GM18858 (cell line): ENCODE data around the gene ARF1.

Experiments
- ATAC-seq: cut with Tn5 transposase; IDR thresholded peaks from one replicate; pipeline ENCODE4 v1.9.1; 2021; ENCODE audit not compliant: unreplicated experiment

Gene ARF1

GRCh38 chr1:228048659-228049298 is 33.7 kb upstream of the ARF1 start:
- no peak for ATAC-seq

DNA sequence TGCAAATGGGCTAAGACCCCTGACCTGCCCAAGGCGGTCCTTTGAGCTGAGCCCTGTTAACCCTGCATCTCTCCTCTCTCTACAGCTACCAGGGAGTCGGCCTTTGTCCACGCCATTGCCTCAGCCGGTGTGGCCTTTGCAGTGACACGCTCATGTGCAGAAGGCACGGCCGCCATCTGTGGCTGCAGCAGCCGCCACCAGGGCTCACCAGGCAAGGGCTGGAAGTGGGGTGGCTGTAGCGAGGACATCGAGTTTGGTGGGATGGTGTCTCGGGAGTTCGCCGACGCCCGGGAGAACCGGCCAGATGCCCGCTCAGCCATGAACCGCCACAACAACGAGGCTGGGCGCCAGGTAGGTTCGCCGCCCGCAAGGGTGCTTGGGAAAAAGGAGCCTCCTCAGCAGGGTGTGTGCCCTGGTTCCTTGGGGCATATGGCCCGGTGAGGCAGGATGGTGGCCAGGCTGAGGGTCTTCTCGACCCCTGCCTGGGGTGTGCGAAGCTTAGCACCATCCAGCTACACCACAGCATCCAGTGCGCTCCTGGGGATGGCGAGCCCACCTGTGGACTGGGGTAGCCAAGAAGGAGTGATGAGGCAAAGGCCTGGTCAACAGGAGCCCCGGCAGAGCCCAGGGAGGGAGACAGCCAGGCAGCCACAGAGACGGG is 31.8 kb upstream of the ARF1 start:
- ATAC-seq = no peak

DNA sequence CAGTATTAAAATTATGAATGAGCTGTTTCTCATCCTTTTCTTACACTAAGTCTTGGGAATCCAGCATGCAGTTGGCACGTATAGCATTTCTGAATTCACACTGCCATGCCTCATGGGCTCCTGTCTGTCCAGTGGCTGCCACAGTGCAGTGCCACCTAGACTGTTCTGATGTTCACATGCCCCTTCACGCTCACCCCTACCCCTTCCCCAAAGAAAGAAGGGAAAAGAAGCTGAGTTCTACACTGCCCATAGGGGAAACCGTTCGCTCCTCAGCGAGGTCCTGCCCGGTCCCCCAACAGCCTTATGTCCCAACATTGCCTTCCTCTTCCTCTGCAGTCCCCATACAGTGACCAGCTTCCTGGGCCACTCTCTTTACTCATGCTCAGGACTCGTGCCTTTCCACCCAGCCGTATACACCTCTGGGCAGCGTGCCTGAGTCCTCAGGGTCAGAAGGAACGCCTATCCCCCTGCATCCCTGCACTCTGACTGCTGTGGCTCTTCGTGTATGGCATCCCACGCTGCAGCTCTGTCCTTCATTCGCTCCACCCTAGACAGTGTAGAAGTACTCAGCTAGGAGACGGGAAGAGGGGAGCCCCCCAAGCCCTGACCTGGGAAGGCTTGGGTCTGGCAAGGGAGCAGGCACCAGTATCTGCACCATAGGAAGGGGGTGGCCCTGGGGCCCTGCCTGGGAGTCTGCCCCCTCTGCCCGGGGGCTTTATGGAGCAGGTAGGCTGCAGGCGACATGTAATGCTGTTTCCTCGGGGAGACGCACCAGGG is 24.1 kb upstream of the ARF1 start:
- no peak for ATAC-seq

GRCh38 chr1:228058949-228059633 is 23.4 kb upstream of the ARF1 start:
- no peak for ATAC-seq

GRCh38 chr1:228059634-228060457 is 22.7 kb upstream of the ARF1 start:
- no peak for ATAC-seq

GRCh38 chr1:228060458-228061190 is 21.9 kb upstream of the ARF1 start:
- no peak for ATAC-seq

GRCh38 chr1:228061411-228062084 is 21.0 kb upstream of the ARF1 start:
- ATAC-seq = no peak

GRCh38 chr1:228062085-228062791 is 20.3 kb upstream of the ARF1 start:
- no peak for ATAC-seq

- ATAC-seq = no peak
Observed at GRCh38 chr1:228062812-228063211, 19.7 kb upstream of the ARF1 start.

DNA sequence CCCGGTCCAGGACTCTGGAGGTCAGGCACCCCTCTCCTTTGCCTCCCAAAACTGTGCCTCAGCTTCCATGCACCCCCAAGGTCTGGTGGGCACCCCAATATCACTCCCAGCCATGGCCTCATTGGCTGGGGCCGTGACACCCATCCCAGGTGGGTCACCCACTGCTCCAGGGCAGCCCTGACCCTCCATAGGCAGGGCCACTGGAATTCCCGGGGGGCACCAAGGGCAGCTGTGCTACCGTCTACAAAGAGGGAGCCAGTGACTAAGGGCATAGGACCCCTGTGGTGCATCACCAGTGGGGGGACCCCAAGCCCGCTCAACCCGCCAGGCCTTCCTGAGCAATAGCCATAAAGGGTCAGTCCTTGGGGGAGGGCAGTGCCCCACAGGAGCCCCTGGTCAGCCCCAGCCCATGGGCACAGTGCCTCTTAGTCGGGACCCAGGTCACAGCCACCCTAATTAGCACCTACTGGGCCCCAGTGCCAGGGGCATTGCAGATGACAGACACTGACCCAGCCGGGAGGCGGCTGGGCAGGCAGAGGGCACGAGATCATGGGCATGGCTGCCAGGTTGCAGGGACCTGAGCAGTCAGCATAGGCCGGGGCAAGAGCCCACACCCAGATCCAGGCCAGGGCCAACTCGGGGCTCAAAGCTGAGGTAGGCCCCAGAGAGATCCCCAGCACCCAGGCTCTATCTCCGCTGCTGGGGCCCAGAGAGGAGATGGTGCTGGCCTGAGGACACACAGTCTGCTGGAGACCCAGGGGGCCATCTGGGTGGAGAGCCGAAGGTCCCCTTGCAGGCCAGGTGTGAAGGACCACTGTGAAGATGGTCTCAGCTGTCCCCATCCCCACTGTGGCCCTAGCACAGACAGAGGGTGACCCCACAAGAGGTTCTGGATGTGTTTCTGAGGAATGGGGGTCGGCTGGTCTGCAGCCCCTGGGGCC is 19.0 kb upstream of the ARF1 start:
- no peak for ATAC-seq

GRCh38 chr1:228064296-228064695 is 18.2 kb upstream of the ARF1 start:
- no peak for ATAC-seq

DNA sequence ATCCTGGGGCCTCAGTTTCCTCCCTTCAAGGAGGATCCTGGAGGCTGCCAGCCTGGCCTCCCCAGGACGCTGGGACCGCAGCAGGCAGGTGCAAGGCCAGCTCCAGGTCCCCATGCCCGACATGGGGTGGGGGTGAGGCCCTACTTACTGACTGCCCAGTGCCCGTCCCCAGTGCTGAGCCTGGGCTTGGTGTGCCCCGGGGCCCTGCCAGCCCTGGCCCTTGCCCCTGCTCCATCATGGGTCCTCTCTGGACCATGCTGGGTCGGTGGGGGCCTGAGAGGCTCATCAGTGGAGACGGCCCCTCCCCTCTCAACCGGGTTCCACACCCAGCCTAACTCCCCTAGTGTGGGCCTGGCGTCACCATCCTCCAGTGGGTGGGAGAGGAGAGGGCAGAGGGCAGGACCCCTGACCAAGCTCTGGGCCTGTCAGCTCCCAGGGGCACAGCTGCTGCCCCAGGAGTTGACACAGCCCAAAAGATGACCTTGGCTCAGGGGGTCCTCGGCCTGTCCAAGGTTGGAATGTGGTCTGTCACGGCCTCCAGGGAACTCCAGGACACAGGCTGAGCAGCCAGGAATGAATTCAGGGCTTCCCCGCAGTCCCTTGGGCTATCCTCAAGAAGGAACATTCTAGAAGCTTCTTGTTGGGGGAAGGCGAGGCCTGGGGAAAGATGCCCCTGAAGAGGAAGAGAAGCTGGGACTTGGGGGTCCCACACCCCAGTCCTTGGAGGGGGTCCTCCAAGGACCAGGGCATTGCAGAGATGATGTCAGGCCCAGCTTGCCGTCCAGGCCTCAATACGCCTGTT is 17.6 kb upstream of the ARF1 start:
- ATAC-seq = no peak

GRCh38 chr1:228065543-228066347 is 16.8 kb upstream of the ARF1 start:
- no peak for ATAC-seq

- no peak for ATAC-seq
Observed at GRCh38 chr1:228066416-228066815, 16.1 kb upstream of the ARF1 start.

- ATAC-seq = no peak
Observed at GRCh38 chr1:228066891-228067654, 15.4 kb upstream of the ARF1 start.
